GM19351 (cell line): ENCODE results near the gene FAM234A.
"Not testable (repeated sequence)": the region's sequence is repeated elsewhere in the genome, so short reads cannot be mapped to it uniquely, and the experiment has no call there.

Experiments used
- ATAC-seq: cut with Tn5 transposase; IDR thresholded peaks from one replicate; pipeline ENCODE4 v1.9.1; 2021; ENCODE audit warnings: mild to moderate bottlenecking, moderate library complexity; ENCODE audit not compliant: unreplicated experiment

The FAM234A gene

DNA sequence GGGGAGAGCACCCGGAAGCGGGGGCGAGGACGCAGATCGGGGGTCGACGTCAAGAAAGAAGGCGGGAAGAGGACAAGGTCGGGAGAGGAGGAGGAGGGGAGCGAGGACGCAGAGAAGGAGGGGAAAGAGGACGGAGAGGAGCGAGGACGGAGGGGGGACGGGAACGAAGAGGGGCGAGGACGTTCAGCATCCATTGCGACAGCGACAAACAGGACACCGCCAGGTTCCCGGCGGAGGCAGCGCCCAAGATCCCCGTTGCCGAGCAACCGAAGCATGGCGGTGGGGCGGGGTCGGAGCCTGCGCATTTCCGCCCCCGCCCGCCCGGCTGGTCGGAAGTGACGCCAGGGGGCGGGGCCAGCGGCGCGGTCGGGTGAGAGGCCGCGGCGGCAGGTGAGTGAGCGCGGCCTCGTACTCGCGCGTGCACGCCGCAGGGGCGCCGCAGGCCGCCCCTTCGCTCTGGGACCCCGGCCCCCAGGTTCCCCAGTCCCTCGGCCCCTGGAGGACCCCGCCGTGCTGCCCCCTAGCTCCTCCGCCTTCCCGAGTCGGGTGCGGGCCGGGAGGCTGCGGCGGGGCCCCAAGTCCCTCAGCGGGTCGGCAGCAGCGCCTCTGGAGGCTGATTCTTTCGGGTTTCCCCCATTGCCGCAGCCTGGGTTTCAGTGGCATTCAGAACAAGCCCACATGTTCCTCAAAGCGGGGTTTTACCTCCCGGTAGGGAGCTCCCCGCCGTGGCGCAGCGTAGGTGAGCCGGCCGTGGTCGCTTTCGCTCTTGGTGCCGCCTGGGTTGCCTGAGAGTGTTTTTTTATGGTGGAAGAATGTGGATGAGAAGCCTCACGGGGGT is at the start of gene FAM234A:
FAM234A (plus strand) TSS at position 354 of the 838 bp plus-strand sequence. CDS start 19,593 bp downstream, outside the sequence.
- peak; percentile 83 for ATAC-seq

GRCh38 chr16:185213-185612 is 49.4 kb upstream of the FAM234A start:
- no peak for ATAC-seq

DNA sequence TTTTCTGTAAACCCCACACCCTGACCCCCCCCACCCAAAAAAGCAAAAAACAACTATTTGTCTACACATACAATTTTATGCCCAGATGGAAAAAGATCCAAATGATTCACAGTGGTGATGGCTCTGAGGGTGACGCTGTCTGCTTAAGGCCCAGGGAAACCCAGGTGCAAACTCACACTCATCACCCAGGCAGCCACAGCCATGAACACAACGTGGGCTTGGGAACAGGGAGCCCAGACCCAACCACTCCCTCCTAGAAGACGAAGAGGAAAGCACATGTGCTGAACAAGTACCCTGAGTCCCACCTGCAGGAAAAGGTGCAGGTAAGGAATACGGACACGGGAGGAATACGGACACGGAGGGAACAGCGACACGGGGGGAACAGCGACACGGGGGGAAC is 48.9 kb upstream of the FAM234A start:
- ATAC-seq, result no peak

DNA sequence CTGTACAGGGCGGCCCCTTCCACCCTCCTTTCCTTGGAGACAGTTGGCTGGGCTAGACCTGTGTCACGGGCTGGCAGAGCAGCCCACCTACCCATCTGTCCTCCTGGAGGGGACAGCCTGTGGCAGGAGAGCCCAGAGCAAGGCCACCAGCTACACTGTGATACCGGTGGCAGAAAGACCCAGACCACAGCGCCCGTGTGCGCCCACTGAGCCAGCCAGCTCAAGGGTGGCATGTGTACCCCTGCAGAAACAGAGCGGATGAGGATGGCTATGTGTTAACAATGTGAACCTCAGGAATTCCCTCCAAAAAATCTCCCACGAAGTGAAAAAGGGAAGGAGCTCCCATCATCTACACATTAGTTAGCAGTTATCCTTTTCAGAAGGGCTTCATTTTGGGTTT is 47.3 kb upstream of the FAM234A start:
- ATAC-seq, result no peak

- no peak for ATAC-seq
These were observed 45.9 kb upstream of the FAM234A start for GRCh38 chr16:188674-189073.

DNA sequence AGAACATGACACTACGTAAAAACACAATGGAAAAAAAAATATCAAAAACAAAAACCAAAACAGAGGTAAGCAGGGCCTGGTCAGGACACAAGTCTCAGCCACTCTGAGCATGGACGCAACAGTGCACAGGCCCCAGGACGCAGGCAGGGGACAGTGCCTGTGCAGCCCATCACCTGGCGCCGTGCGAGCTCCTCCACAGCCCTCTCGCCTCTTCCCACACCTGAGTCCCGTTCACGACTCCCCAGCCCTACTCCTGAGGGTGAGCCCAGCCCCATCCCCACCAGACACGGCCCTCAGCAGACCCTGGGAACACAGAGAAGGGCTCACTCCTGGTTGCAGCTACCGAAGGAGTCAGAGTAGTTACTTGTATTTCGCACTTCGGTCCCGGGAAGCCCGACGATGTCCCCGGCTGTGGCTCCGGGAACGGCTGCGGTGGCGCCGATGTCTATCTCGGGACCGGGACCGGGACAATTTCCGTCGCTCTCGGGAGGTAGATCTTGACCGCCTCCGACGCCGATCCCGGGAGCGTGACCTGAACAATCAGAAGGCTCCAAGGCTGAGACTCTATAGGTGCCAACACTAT is 44.9 kb upstream of the FAM234A start:
- no peak for ATAC-seq

DNA sequence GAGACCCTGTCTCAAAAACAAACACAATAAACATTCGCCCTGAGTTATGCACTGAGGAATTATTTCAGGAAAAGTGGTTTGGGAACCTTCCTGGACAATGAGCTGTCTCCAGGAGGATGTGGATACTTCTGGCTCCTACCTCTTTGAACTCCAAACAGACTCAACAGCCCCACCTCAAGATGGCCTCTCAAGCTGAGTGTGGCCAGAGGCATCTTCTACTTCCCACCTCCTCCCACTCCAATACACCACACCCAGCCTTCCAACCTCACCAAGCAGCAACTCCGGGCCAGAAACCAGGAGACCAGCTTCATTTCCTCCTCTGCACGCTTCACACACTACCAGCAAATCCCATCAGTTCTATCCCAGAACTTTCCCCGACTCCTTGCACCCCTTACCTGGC is 42.8 kb upstream of the FAM234A start:
- ATAC-seq, result no peak

DNA sequence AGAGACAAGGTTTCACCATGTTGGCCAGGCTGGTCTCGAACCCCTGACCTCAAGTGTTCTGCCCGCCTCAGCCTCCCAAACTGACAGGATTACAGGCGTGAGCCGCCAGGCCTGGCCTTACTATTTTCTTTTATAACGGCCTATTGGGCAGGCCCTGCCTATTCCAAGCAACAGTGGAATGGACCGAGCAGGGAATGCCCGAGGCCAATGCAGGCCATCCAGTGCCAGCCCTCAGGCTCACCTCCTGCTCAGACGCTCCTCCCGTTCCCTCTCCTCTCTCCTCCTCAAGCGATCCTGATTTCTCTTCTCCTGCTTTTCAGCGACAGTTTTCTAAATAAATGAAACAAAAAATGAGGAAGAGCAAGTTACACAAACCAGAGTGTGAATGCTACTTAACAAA is 41.9 kb upstream of the FAM234A start:
- no peak for ATAC-seq

DNA sequence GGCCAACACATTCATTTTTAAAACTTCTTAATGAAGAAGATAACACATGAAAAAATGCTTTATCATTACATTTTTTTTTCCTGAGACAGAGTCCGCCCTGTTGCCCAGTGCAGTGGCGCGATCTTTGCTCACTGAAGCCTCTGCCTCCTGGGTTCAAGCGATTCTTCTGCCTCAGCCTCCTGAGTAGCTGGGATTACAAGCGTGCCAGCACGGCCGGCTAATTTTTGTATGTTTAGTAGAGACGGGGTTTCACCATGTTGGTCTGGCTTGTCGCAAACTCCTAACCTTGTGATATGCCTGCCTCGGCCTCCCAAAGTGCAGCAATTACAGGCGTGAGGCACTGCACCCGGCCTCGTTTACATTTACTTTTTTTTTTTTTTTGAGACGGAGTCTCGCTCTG is 41.2 kb upstream of the FAM234A start:
- ATAC-seq, result no peak

DNA sequence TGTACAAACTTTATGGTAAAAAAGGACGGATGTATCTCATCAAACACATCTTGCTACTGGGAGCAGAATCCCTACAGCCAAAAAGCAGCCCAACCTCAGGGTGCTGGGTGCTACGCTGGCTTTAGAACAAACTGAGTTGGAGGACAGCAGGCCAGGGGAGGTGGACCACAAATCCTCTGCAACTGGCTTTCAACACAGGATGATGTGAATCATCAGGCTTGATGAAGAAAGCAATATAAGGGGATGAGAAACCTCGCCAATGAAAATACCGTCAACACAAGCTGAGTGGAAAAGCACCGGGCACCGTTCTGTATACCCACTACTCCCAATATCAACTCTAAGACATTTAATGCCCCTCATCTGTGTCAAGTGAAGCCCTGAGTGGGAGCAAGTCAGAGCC is 40.1 kb upstream of the FAM234A start:
- no peak for ATAC-seq

- ATAC-seq, result no peak
These were observed 34.2 kb upstream of the FAM234A start for GRCh38 chr16:200388-200787.

- no peak for ATAC-seq
These were observed 31.4 kb upstream of the FAM234A start for GRCh38 chr16:203246-203645.

DNA sequence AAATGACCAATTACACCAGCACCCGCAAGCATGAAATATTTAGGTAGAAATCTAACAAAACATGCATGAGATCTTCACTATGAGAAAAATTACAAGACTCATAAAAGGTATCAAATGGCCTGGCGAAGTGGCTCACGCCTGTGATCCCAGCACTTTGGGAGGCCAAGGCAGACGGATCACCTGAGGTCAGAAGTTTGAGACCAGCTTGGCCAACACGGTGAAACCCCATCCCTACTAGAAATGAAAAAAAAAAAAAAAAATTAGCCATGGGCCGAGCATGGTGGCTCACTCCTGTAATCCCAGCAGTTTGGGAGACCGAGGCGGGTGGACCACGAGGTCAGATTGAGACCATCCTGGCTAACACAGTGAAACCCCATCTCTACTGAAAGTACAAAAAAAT is 30.6 kb upstream of the FAM234A start:
- not testable (repeated sequence) for ATAC-seq

DNA sequence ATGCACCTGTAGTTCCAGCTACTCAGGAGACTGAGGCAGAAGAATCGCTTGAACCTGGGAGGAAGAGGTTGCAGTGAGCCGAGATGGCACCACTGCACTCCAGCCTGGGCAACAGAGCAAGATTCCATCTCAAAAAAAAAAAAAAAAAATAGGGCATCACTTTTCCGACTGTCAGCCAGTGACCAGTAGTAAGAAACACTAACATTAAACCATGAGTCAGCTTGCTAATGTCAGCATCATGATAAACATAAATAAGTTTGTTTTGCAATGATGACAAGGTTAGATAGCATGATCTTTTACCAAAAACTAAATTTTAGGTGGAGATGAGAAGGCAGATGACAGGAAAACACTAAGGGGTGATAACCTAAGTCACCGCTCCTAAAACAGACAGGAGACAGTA is 25.3 kb upstream of the FAM234A start:
- not testable (repeated sequence) for ATAC-seq

GRCh38 chr16:211631-212180 is 22.9 kb upstream of the FAM234A start:
- not testable (repeated sequence) for ATAC-seq

DNA sequence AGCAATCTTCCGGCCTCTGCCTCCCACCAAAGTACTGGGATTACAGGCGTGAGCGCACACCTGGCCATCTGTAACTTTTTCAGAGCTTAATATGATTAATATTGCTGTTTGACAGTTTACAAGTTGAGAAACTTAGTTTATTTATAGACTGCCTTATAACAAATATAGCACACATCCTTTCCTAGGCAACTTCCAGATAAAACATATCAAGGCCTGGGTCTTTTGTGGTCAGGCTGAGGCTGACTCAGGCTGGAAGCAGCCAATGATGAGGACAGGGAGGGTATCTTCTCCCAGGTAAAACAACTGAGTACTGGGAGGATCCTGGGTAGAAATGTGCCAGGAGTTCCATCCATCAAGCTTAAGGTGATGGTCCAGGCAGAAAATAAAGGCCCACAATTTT is 21.6 kb upstream of the FAM234A start:
- no peak for ATAC-seq

DNA sequence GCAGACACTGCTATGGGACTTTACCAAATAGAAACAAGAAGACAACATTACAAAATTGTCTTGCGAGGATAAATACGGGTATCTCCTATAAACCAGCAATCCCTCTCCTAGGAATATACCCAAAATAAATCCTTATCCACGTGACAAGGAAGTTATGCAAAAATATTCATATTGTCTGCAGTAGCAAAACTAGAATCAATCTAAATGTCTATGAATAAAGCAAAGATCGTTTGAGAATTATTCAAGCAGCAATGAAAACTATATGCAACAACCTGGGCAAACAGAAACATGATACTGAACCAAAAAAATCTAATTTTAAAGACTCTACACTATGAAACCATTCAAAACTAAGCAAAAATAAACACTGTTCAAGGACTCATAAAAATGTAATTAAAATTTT is 14.6 kb upstream of the FAM234A start:
- no peak for ATAC-seq

DNA sequence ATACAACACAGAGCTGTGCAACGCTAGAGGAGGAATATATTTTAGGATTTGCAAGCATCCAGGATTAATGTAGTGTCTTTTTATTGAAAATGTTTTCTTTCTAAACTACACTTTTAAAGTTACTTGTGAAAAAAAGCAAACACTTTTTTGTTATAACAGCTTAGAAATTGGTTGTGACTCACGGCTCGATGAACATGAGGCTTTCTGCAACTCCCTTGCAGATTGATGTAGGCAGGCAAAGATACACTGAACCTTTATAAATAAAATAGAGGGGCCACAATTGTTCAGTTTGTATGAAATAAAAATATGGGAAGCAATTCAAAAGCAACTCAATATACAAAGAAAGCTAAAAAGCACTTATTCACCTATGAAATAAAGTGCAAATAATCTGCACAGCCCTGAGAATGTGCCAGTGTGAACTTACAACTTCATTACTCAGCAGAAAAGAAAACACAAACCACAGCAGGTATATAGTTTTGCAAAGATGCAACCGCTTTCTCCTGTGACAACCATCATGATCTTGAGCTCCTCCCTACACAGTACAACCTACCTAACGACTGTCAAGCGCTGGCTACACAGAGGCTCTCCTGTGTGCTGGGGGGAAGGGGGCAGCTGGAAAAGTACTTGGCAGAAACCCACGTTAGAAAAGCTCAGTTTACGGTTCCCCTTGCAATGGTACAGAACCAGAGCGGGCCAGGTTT is 6.3 kb upstream of the FAM234A start:
- peak; percentile 27 for ATAC-seq

- ATAC-seq, result peak; percentile 89
These were observed 5.5 kb upstream of the FAM234A start, which contains the start of gene LUC7L for GRCh38 chr16:228852-229730. Gene LUC7L (minus strand): TSS chr16:229449. CDS start chr16:229339, 110 bp downstream.

- no peak for ATAC-seq
These were observed 4.8 kb upstream of the FAM234A start for GRCh38 chr16:229731-230281.
